Measurements from ENCODE around the gene CEP170.

CEP170 gene

DNA sequence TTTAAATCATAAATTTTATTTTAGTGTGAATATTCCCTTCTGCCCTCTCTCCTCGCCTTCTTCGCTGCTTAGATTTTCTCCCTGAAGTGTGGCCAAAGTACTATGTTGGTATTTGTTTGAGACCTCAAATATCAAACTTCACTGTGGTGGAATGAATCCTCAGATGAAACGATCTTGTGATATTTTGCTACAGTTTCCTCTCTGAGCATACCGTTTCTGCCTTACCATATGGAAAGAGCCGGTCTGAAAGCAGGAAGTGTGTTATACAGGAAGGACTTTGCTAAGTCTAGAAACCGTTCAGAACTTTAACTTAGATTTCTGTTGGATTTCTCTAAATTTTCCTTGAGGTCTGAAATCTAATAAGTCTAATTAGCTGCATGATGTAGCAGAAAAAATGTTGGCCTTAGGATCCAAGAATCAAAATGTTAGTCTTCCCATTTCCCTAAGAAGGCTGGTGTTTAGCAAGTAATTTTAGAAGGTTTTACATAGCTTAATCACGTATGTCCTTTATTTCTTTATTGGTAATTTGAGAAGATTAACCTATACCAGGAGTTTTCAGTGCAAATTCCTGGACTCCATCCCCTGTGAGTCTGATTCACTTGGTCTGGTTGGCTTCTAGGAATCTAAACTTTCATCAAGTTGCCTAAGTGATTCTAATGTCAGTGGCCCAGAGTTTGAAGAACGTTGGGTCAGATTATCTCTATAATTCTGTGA, 31.5 kb upstream of the CEP170 start:
- DNase-seq: no peak
- Histone ChIP-seq H3K4me1 (ENCODE audit: insufficient read depth, low read length) (no peaks in the 10 kb centered on the region), H3K9ac (ENCODE audit: low read depth, low read length) (no peak overlapping the region), H3K9me3 (ENCODE audit: insufficient read depth, low read length, severe bottlenecking) (no peaks in the 10 kb centered on the region), H3K27me3 (ENCODE audit: insufficient read depth, low read length, poor library complexity) (no peaks in the 10 kb centered on the region), H3K4me3 (ENCODE audit: low read depth in 1 of 2, low read length in 2 of 2) (no peak overlapping the region), H4K20me1 (ENCODE audit: insufficient read depth, low read length) (no peaks in the 10 kb centered on the region), H2AFZ (ENCODE audit: low read depth, low read length) (no peak overlapping the region), H3K27ac (ENCODE audit: low read length) (no peak overlapping the region), H3K36me3 (ENCODE audit: insufficient read depth, low read length) (peaks cover 49% of the 10 kb centered on the region), H3K4me2 (ENCODE audit: insufficient read depth, low read length) (no peak overlapping the region), H3K79me2 (ENCODE audit: insufficient read depth, low read length) (no peaks in the 10 kb centered on the region)
- ATAC-seq (ENCODE audit: insufficient read depth, low read depth): no peak
- TF ChIP-seq EZH2 (IDR thresholded peaks at IDR 0.05; ENCODE audit: borderline replicate concordance, low read depth, low read length, severe bottlenecking): no peak
- TF ChIP-seq CTCF (IDR thresholded peaks at IDR 0.05; ENCODE audit: borderline replicate concordance, extremely low read depth, low read length, poor library complexity, severe bottlenecking): no peak

- H3K9me3 ChIP-seq (ENCODE audit: insufficient read depth, low read length, severe bottlenecking): no peaks in the 10 kb centered on the region
- no peak overlapping the region for H3K27ac ChIP-seq (ENCODE audit: low read length)
- DNase-seq: no peak
- TF ChIP-seq EZH2 (IDR thresholded peaks at IDR 0.05; ENCODE audit: borderline replicate concordance, low read depth, low read length, severe bottlenecking) (no peak), CTCF (IDR thresholded peaks at IDR 0.05; ENCODE audit: borderline replicate concordance, extremely low read depth, low read length, poor library complexity, severe bottlenecking) (no peak)
- H2AFZ ChIP-seq (ENCODE audit: low read depth, low read length): no peak overlapping the region
- no peaks in the 10 kb centered on the region for H3K79me2 ChIP-seq (ENCODE audit: insufficient read depth, low read length)
- no peak overlapping the region for H3K4me2 ChIP-seq (ENCODE audit: insufficient read depth, low read length)
- H3K27me3 ChIP-seq (ENCODE audit: insufficient read depth, low read length, poor library complexity): no peaks in the 10 kb centered on the region
- peaks cover 35% of the 10 kb centered on the region for H3K36me3 ChIP-seq (ENCODE audit: insufficient read depth, low read length)
- ATAC-seq (ENCODE audit: insufficient read depth, low read depth): no peak
- no peaks in the 10 kb centered on the region for H4K20me1 ChIP-seq (ENCODE audit: insufficient read depth, low read length)
- no peak overlapping the region for H3K4me3 ChIP-seq (ENCODE audit: low read depth in 1 of 2, low read length in 2 of 2)
- no peak overlapping the region for H3K9ac ChIP-seq (ENCODE audit: low read depth, low read length)
- no peaks in the 10 kb centered on the region for H3K4me1 ChIP-seq (ENCODE audit: insufficient read depth, low read length)
Measured at GRCh38 chr1:243281672-243282071, 26.6 kb upstream of the CEP170 start.

DNA sequence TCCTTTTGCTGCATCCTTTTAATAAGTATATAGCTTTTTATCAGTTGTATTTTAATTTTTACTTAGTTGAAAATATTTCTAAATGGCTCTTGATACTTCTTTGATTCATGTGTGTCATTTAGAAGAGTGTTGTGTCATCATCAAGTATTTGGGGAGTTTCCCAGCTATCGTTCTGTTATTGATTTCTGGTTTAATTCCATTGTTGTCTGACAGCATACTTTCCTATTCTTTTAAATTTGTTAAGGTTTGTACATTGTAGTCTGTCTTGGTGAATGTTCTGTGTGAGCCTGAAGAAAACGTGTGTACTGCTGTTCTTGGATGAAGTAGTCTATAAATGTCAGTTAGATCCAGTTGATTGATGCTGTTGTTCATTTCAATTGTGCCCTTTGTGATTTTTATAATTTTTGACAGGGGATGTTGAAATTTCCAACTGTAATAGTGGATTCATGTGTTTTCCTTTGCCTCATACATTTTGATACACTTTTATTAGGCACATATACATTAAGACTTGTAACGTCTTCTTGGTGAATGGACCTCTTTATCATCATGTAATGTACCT, 25.6 kb upstream of the CEP170 start:
- H2AFZ ChIP-seq (ENCODE audit: low read depth, low read length): no peak overlapping the region
- no peaks in the 10 kb centered on the region for H3K79me2 ChIP-seq (ENCODE audit: insufficient read depth, low read length)
- ATAC-seq (ENCODE audit: insufficient read depth, low read depth): no peak

More for the DNA sequence above, 25.6 kb upstream of the CEP170 start:
- TF ChIP-seq CTCF (IDR thresholded peaks at IDR 0.05; ENCODE audit: borderline replicate concordance, extremely low read depth, low read length, poor library complexity, severe bottlenecking) (no peak), EZH2 (IDR thresholded peaks at IDR 0.05; ENCODE audit: borderline replicate concordance, low read depth, low read length, severe bottlenecking) (no peak)
- Histone ChIP-seq H3K36me3 (ENCODE audit: insufficient read depth, low read length) (peaks cover 34% of the 10 kb centered on the region; the same call in 1 of the 2 replicates), H4K20me1 (ENCODE audit: insufficient read depth, low read length) (no peaks in the 10 kb centered on the region), H3K4me2 (ENCODE audit: insufficient read depth, low read length) (no peak overlapping the region), H3K9me3 (ENCODE audit: insufficient read depth, low read length, severe bottlenecking) (no peaks in the 10 kb centered on the region), H3K27me3 (ENCODE audit: insufficient read depth, low read length, poor library complexity) (no peaks in the 10 kb centered on the region), H3K4me1 (ENCODE audit: insufficient read depth, low read length) (no peaks in the 10 kb centered on the region), H3K9ac (ENCODE audit: low read depth, low read length) (no peak overlapping the region), H3K4me3 (ENCODE audit: low read depth in 1 of 2, low read length in 2 of 2) (no peak overlapping the region), H3K27ac (ENCODE audit: low read length) (no peak overlapping the region)
- DNase-seq: no peak
